Glutamatergic neuron (in vitro differentiated cells): ENCODE measurements around the gene RBM20. TPM values are rescaled to one million over a fixed set of nuclear protein-coding genes. Genes with fewer than 3 reads are reported as not detected.

Experiments used
- DNase-seq: peaks from one replicate; pipeline ENCODE4 v3.0.0; 2022
- H3K27ac Mint-ChIP-seq: one replicate; pipeline ENCODE4 v1.8.0; 2020; ENCODE audit warnings: mild to moderate bottlenecking, mixed read lengths, inconsistent platforms; ENCODE audit not compliant: unreplicated experiment
- H3K27me3 Mint-ChIP-seq: one replicate; pipeline ENCODE4 v1.8.0; 2020; ENCODE audit warnings: mild to moderate bottlenecking, moderate library complexity, mixed read lengths, inconsistent platforms; ENCODE audit not compliant: unreplicated experiment
- H3K36me3 Mint-ChIP-seq: one replicate; pipeline ENCODE4 v1.8.0; 2020; ENCODE audit warnings: mild to moderate bottlenecking, mixed read lengths, inconsistent platforms; ENCODE audit not compliant: unreplicated experiment
- H3K4me1 Mint-ChIP-seq: one replicate; pipeline ENCODE4 v1.8.0; 2020; ENCODE audit warnings: mild to moderate bottlenecking, low read depth, mixed read lengths, inconsistent platforms; ENCODE audit not compliant: unreplicated experiment
- H3K4me3 Mint-ChIP-seq: one replicate; pipeline ENCODE4 v1.8.0; 2020; ENCODE audit warnings: mild to moderate bottlenecking, mixed read lengths, inconsistent platforms; ENCODE audit not compliant: unreplicated experiment
- H3K9me3 Mint-ChIP-seq: one replicate; pipeline ENCODE4 v1.8.0; 2020; ENCODE audit warnings: mild to moderate bottlenecking, moderate library complexity, mixed read lengths, inconsistent platforms; ENCODE audit not compliant: unreplicated experiment
- total RNA-seq: library from RNA; stranded (reverse); fragmentation: NEBNext Ultra II Directional; extraction: Animal tissue kit (Norgen Biotek cat#: 25700); gene quantifications from one replicate; pipeline ENCODE4 v1.2.1, GENCODE V29; 2021; ENCODE audit not compliant: unreplicated experiment
- TF ChIP-seq, protein P1 (sequence below): fragments of 200-600 bp; sonication (generic); IDR thresholded peaks from one replicate; pipeline ENCODE4 v1.5.0; 2021; ENCODE audit not compliant: partially characterized antibody, unreplicated experiment

RBM20 gene
- total RNA-seq, 1 donor from 2014 or later = 5.8 TPM

DNA sequence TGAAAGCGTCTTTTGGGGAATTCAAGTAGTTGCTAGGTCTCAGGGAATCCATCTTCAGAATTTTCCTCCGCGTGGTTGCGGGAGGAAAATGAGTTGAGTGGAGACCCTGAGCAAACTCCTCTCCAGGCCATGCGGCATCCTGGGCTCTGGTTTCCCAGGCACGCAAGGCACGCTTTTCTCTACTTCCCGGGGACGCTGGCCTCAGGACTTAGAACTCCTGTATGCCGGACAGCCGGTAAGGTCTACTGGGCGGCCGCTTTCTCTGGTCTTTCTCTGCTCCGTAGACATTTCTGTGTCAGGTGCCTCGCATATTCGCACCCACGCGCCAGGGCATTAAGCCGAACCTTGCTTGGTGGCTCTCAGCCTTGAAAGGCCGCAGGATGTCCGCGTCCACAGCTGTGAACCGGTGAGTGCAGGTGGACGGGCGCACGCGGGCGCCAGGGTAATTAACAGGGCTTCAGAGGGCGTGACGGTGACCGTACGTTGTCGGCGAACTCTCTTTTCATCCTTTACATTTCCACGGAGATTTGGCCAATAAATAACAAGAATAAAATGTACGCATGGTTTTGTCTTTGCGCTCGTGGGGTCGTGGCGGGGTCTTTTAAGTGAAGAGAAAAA lies 992 bp upstream of the RBM20 start:
- Mint-ChIP-seq H3K27ac (peak overlapping the region; percentile 72), H3K4me1 (peaks cover 25% of the 10 kb centered on the region)

DNA sequence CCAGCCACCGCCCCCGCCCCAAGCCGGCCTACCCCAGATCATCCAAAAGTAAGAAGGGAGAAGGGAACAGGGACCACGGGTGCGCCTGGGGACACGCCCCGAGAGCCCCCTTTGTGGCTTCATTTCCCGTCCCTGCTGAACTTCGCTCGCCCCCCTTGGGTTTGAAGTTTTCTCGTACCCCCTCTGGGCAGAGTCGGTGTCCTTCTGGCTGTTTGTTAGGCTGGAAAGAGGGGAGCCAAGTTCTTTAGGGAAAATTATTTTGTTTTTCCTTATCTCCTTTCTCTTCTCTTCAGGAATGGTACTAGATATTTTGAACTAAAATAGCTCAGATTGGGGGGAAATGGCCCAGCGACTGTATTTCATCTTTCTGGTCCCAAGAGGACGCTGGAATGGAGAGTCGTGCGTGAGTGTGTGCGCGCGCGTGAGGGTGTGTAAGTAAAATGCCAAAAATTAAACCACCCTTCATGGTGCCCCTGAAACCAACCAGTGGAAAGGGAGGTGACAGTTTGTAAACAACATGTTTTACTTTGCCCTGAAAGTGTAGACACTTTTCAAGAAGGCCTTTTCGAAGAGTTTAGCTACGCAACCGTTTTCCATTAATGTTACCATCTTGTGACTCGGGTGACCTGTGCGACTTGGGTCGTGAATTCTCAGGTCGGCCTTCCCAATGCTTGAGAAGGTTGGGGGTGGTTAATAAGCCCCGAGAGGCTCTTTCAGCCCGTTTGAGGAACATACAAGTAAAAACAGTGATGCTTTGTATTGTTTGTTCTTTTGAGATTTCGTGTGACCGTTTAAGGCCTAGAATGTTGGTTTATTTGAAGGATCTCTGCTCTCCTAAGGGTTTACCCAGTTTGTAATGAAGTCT lies 694 bp downstream of the RBM20 start:
- Mint-ChIP-seq H3K36me3 (no peaks in the 10 kb centered on the region), H3K4me3 (peak overlapping the region; percentile 94), H3K4me1 (peaks cover 34% of the 10 kb centered on the region), H3K27me3 (peaks cover 7% of the 10 kb centered on the region), H3K27ac (peak overlapping the region; percentile 23), H3K9me3 (peaks cover 7% of the 10 kb centered on the region)
- DNase-seq = no peak
- TF ChIP-seq, protein P1, sequence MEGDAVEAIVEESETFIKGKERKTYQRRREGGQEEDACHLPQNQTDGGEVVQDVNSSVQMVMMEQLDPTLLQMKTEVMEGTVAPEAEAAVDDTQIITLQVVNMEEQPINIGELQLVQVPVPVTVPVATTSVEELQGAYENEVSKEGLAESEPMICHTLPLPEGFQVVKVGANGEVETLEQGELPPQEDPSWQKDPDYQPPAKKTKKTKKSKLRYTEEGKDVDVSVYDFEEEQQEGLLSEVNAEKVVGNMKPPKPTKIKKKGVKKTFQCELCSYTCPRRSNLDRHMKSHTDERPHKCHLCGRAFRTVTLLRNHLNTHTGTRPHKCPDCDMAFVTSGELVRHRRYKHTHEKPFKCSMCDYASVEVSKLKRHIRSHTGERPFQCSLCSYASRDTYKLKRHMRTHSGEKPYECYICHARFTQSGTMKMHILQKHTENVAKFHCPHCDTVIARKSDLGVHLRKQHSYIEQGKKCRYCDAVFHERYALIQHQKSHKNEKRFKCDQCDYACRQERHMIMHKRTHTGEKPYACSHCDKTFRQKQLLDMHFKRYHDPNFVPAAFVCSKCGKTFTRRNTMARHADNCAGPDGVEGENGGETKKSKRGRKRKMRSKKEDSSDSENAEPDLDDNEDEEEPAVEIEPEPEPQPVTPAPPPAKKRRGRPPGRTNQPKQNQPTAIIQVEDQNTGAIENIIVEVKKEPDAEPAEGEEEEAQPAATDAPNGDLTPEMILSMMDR = no peak

More for the DNA sequence above, 992 bp upstream of the RBM20 start:
- Mint-ChIP-seq H3K9me3 (peaks cover 7% of the 10 kb centered on the region), H3K27me3 (peaks cover 7% of the 10 kb centered on the region), H3K4me3 (peak overlapping the region; percentile 86), H3K36me3 (no peaks in the 10 kb centered on the region)
- TF ChIP-seq, protein P1 = no peak
- peak; percentile 48 for DNase-seq

DNA sequence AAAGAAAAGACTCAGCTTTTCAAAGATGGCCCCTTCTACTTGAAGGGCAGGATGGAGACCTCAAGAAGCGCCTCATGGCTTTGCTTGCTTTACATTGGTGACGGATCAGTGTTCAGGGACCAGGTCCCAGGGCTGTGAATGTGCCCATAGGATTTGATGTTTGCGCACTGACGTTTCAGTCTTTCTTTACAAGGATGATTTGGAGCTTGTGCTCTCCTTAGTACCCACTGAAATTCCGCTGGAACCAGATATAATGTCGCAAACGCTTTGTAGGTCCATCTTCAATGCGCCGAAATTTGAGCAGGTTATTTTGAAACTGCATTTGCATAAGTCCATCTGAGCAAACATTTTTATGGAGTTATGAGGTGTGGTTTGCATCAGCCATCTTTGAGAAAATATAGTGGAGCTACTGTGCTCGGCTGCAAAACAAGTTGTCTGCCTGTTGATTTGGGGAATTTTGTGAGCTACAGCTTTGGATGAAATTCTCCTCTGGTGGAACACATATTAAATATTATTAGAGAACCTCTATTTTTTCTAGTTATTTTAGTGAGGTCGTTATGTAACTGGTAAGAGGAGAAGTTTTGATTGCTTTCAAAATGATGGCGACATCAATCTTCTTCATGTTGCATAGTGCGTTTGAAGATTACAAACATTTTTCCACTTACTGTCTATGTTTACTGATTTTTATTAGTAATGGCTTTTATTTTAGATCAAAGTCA lies 2.4 kb downstream of the RBM20 start:
- H3K4me3 Mint-ChIP-seq = peak overlapping the region; percentile 23

DNA sequence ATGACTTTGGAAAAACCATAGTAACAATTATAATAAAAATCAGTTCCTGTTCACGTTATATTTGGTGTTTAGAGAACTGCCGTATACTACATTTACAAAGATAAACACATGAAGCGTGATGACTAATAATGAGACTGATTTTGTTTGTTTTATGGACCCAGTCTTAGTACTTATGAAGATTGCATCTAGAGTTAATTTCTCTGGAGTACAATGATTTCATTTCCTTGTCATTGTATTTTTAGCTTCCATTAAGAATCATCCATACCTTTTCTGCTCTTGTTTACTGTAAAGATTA lies 2.9 kb downstream of the RBM20 start:
- H3K9me3 Mint-ChIP-seq = peaks cover 6% of the 10 kb centered on the region
- TF ChIP-seq, protein P1 = no peak
- DNase-seq = no peak
- peaks cover 7% of the 10 kb centered on the region for H3K27me3 Mint-ChIP-seq
- peaks cover 40% of the 10 kb centered on the region for H3K4me1 Mint-ChIP-seq
- H3K27ac Mint-ChIP-seq = no peak overlapping the region
- no peak overlapping the region for H3K4me3 Mint-ChIP-seq
- H3K36me3 Mint-ChIP-seq = no peaks in the 10 kb centered on the region

More for the DNA sequence above, 2.4 kb downstream of the RBM20 start:
- Mint-ChIP-seq H3K36me3 (no peaks in the 10 kb centered on the region), H3K9me3 (peaks cover 7% of the 10 kb centered on the region), H3K27me3 (peaks cover 7% of the 10 kb centered on the region), H3K27ac (no peak overlapping the region), H3K4me1 (peaks cover 39% of the 10 kb centered on the region)
- no peak for DNase-seq
- TF ChIP-seq, protein P1 = no peak
